ENCODE measurements around the gene VAV1.

Gene VAV1

GRCh38 chr19:6772028-6772865 is at the start of gene VAV1:
Gene VAV1, plus strand, starts transcription at chr19:6772708. Its CDS starts 100 bp downstream, at chr19:6772808.
- Mint-ChIP-seq H3K27ac (peak within 1 kb of the TSS; percentile 92), H3K27me3 (no peaks in the 10 kb centered on the region), H3K4me1 (peaks cover 66% of the 10 kb centered on the region), H3K4me3 (peak within 1 kb of the TSS; percentile 97), H3K36me3 (peaks cover 27% of the 10 kb centered on the region), H3K9me3 (peaks cover 3% of the 10 kb centered on the region)
- CTCF ChIA-PET, result interaction anchor here (1.0 to 2.9 kb wide), 5 partner anchors 9 to 133 kb away, joined by 3 to 17 read pairs (median 10); partner anchors contain the start of gene GPR108
- peak; percentile 89 for DNase-seq

GRCh38 chr19:6723108-6723618 is 49.3 kb upstream of the VAV1 start:
- H3K9me3 Mint-ChIP-seq, result no peaks in the 10 kb centered on the region
- CTCF ChIA-PET, result no interaction called here
- no peak for DNase-seq
- peaks cover 37% of the 10 kb centered on the region for H3K4me1 Mint-ChIP-seq
- H3K4me3 Mint-ChIP-seq, result no peak overlapping the region
- no peak overlapping the region for H3K27ac Mint-ChIP-seq
- H3K36me3 Mint-ChIP-seq, result no peaks in the 10 kb centered on the region
- peaks cover 40% of the 10 kb centered on the region for H3K27me3 Mint-ChIP-seq

- H3K27me3 Mint-ChIP-seq, result peaks cover 40% of the 10 kb centered on the region
- peaks cover 37% of the 10 kb centered on the region for H3K4me1 Mint-ChIP-seq
- no peaks in the 10 kb centered on the region for H3K9me3 Mint-ChIP-seq
- H3K27ac Mint-ChIP-seq, result no peak overlapping the region
- H3K4me3 Mint-ChIP-seq, result no peak overlapping the region
- CTCF ChIA-PET, result interaction anchor here (1.5 kb wide), 1 partner anchor 12 kb away, joined by 5 read pairs; no protein-coding TSS in a partner anchor
- DNase-seq, result no peak
- H3K36me3 Mint-ChIP-seq, result no peaks in the 10 kb centered on the region
Observed at GRCh38 chr19:6723738-6724137, 48.8 kb upstream of the VAV1 start.

- H3K27me3 Mint-ChIP-seq, result peaks cover 33% of the 10 kb centered on the region
- DNase-seq, result no peak
- peaks cover 34% of the 10 kb centered on the region for H3K4me1 Mint-ChIP-seq
- CTCF ChIA-PET, result interaction anchor here (1.0 to 1.5 kb wide), 2 partner anchors 11 to 93 kb away, joined by 3 to 5 read pairs; no protein-coding TSS in a partner anchor
- no peaks in the 10 kb centered on the region for H3K9me3 Mint-ChIP-seq
- H3K4me3 Mint-ChIP-seq, result no peak overlapping the region
- H3K27ac Mint-ChIP-seq, result no peak overlapping the region
- H3K36me3 Mint-ChIP-seq, result peaks cover 4% of the 10 kb centered on the region
Observed at GRCh38 chr19:6724631-6725492, 47.6 kb upstream of the VAV1 start.

- no peak overlapping the region for H3K4me3 Mint-ChIP-seq
- H3K9me3 Mint-ChIP-seq, result no peaks in the 10 kb centered on the region
- H3K27ac Mint-ChIP-seq, result no peak overlapping the region
- DNase-seq, result no peak
- H3K27me3 Mint-ChIP-seq, result peaks cover 26% of the 10 kb centered on the region
- H3K4me1 Mint-ChIP-seq, result peaks cover 33% of the 10 kb centered on the region
- CTCF ChIA-PET, result interaction anchor here (1.5 kb wide), 1 partner anchor 10 kb away, joined by 5 read pairs; no protein-coding TSS in a partner anchor
- H3K36me3 Mint-ChIP-seq, result peaks cover 7% of the 10 kb centered on the region
Observed at GRCh38 chr19:6725513-6726231, 46.8 kb upstream of the VAV1 start.

GRCh38 chr19:6728346-6728745 is 44.2 kb upstream of the VAV1 start:
- CTCF ChIA-PET, result no interaction called here
- Mint-ChIP-seq H3K4me1 (peaks cover 16% of the 10 kb centered on the region), H3K9me3 (no peaks in the 10 kb centered on the region), H3K36me3 (peaks cover 14% of the 10 kb centered on the region), H3K4me3 (no peak overlapping the region), H3K27ac (peak overlapping the region; percentile 47), H3K27me3 (peaks cover 17% of the 10 kb centered on the region)
- DNase-seq, result no peak

GRCh38 chr19:6729573-6730152 is 42.8 kb upstream of the VAV1 start:
- CTCF ChIA-PET, result no interaction called here
- H3K9me3 Mint-ChIP-seq, result no peaks in the 10 kb centered on the region
- no peak overlapping the region for H3K27ac Mint-ChIP-seq
- peaks cover 10% of the 10 kb centered on the region for H3K27me3 Mint-ChIP-seq
- no peak overlapping the region for H3K4me3 Mint-ChIP-seq
- H3K4me1 Mint-ChIP-seq, result peaks cover 10% of the 10 kb centered on the region
- H3K36me3 Mint-ChIP-seq, result peaks cover 17% of the 10 kb centered on the region
- DNase-seq, result no peak

- H3K4me1 Mint-ChIP-seq, result peaks cover 7% of the 10 kb centered on the region
- CTCF ChIA-PET, result no interaction called here
- H3K27ac Mint-ChIP-seq, result no peak overlapping the region
Observed at GRCh38 chr19:6730153-6730804, 42.2 kb upstream of the VAV1 start.

GRCh38 chr19:6730941-6731670 is 41.4 kb upstream of the VAV1 start:
- CTCF ChIA-PET, result no interaction called here
- no peak for DNase-seq
- Mint-ChIP-seq H3K27ac (no peak overlapping the region), H3K27me3 (no peaks in the 10 kb centered on the region), H3K9me3 (no peaks in the 10 kb centered on the region), H3K36me3 (peaks cover 22% of the 10 kb centered on the region), H3K4me1 (peaks cover 9% of the 10 kb centered on the region), H3K4me3 (no peak overlapping the region)

More at GRCh38 chr19:6730153-6730804, 42.2 kb upstream of the VAV1 start:
- DNase-seq, result peak; percentile 52
- no peaks in the 10 kb centered on the region for H3K9me3 Mint-ChIP-seq
- H3K27me3 Mint-ChIP-seq, result peaks cover 5% of the 10 kb centered on the region
- no peak overlapping the region for H3K4me3 Mint-ChIP-seq
- peaks cover 17% of the 10 kb centered on the region for H3K36me3 Mint-ChIP-seq

- CTCF ChIA-PET, result no interaction called here
- Mint-ChIP-seq H3K36me3 (peaks cover 25% of the 10 kb centered on the region), H3K4me3 (no peak overlapping the region), H3K9me3 (no peaks in the 10 kb centered on the region), H3K27me3 (no peaks in the 10 kb centered on the region), H3K27ac (no peak overlapping the region), H3K4me1 (peaks cover 13% of the 10 kb centered on the region)
- DNase-seq, result no peak
Observed at GRCh38 chr19:6731822-6732221, 40.7 kb upstream of the VAV1 start.

- CTCF ChIA-PET, result no interaction called here
- no peak for DNase-seq
- peaks cover 4% of the 10 kb centered on the region for H3K27me3 Mint-ChIP-seq
- H3K4me1 Mint-ChIP-seq, result peaks cover 15% of the 10 kb centered on the region
- H3K9me3 Mint-ChIP-seq, result no peaks in the 10 kb centered on the region
- H3K27ac Mint-ChIP-seq, result no peak overlapping the region
- no peak overlapping the region for H3K4me3 Mint-ChIP-seq
- H3K36me3 Mint-ChIP-seq, result peaks cover 25% of the 10 kb centered on the region
Observed at GRCh38 chr19:6732803-6733337, 39.6 kb upstream of the VAV1 start.

- Mint-ChIP-seq H3K27ac (no peak overlapping the region), H3K9me3 (no peaks in the 10 kb centered on the region), H3K27me3 (peaks cover 4% of the 10 kb centered on the region), H3K36me3 (peaks cover 25% of the 10 kb centered on the region), H3K4me3 (no peak overlapping the region), H3K4me1 (peaks cover 22% of the 10 kb centered on the region)
- DNase-seq, result no peak
- CTCF ChIA-PET, result no interaction called here
Observed at GRCh38 chr19:6733338-6734095, 39.0 kb upstream of the VAV1 start.
